Thymus (tissue), 11 donors: ENCODE measurements around the gene CDH4. TPM values are rescaled to one million over a fixed set of nuclear protein-coding genes. Genes with fewer than 3 reads are reported as not detected.

Source experiments
- DNase-seq, 9 donors: peaks; one replicate each; pipeline ENCODE4 v3.0.0-alpha.2; 2013; ENCODE audit warnings: low spot score in 9 of 9, low read depth in 6 of 9, missing footprints in 1 of 9
- H3K27ac ChIP-seq, 2 donors: one replicate each; pipeline ENCODE4 v1.5.1; 2013; ENCODE audit warnings: control low read depth in 1 of 2, low read depth in 1 of 2, low read length in 1 of 2, mild to moderate bottlenecking in 1 of 2, moderate library complexity in 1 of 2
- H3K27me3 ChIP-seq, 2 donors: one replicate each; pipeline ENCODE4 v1.5.1; 2013; ENCODE audit warnings: low read length in 1 of 2; ENCODE audit not compliant: control insufficient read depth in 2 of 2, insufficient read depth in 1 of 2
- H3K36me3 ChIP-seq, 2 donors: one replicate each; pipeline ENCODE4 v1.5.1; 2013; ENCODE audit warnings: low read length in 1 of 2, mild to moderate bottlenecking in 1 of 2, moderate library complexity in 1 of 2; ENCODE audit not compliant: control insufficient read depth in 2 of 2, insufficient read depth in 2 of 2
- H3K4me1 ChIP-seq, 2 donors: one replicate each; pipeline ENCODE4 v1.5.1; 2013; ENCODE audit warnings: low read length in 2 of 2; ENCODE audit not compliant: control insufficient read depth in 2 of 2, insufficient read depth in 2 of 2
- H3K4me3 ChIP-seq, 2 donors: one replicate each; pipeline ENCODE4 v1.5.1; 2013; ENCODE audit warnings: low read length in 2 of 2, control low read depth in 1 of 2, mild to moderate bottlenecking in 1 of 2
- H3K9me3 ChIP-seq, 2 donors: one replicate each; pipeline ENCODE4 v1.5.1; 2013; ENCODE audit warnings: low read length in 1 of 2, mild to moderate bottlenecking in 1 of 2; ENCODE audit not compliant: control insufficient read depth in 2 of 2, insufficient read depth in 1 of 2
- WGBS: extraction: QIAGEN DNeasy Blood & Tissue Kit; methylation state at CpG from one replicate; pipeline ENCODE4 v1.1.7; 2013; 5-methylcytosine and 5-hydroxymethylcytosine counted together
- polyA plus RNA-seq: library from polyadenylated mRNA; stranded (reverse); fragments of 200-250 nt; gene quantifications from one replicate; pipeline ENCODE4 v1.2.3, GENCODE V29; 2013
- total RNA-seq: library from RNA; stranded (reverse); fragments of 120-200 nt; gene quantifications from one replicate; pipeline ENCODE4 v1.2.4, GENCODE V29; 2013
- donor health status: healthy.

Gene CDH4
- total and polyA plus RNA-seq, 2 donors: 0.34 to 0.61 TPM

- Histone ChIP-seq H3K27me3 (no peaks in the 10 kb centered on the region), H3K36me3 (no peaks in the 10 kb centered on the region), H3K4me3 (no peak overlapping the region), H3K27ac (no peak overlapping the region), H3K9me3 (peaks cover 0 to 13% of the 10 kb centered on the region in 2 donors), H3K4me1 (no peaks in the 10 kb centered on the region)
- 94% methylated on average over 8 of the region's 8 CpGs for WGBS
- no peak for DNase-seq
Measured at GRCh38 chr20:61739832-61740118, 487.7 kb downstream of the CDH4 start.

- Histone ChIP-seq H3K27ac (no peak overlapping the region), H3K4me3 (no peak overlapping the region), H3K4me1 (no peaks in the 10 kb centered on the region), H3K27me3 (no peaks in the 10 kb centered on the region), H3K36me3 (no peaks in the 10 kb centered on the region), H3K9me3 (peaks cover 0 to 12% of the 10 kb centered on the region in 2 donors)
- no peak for DNase-seq
- 86% methylated on average over 16 of the region's 16 CpGs for WGBS
Measured at GRCh38 chr20:61742097-61742825, 490.2 kb downstream of the CDH4 start.

GRCh38 chr20:61743606-61744005 is 491.5 kb downstream of the CDH4 start:
- Histone ChIP-seq H3K4me3 (no peak overlapping the region), H3K9me3 (peaks cover 0 to 7% of the 10 kb centered on the region in 2 donors), H3K36me3 (no peaks in the 10 kb centered on the region), H3K4me1 (no peaks in the 10 kb centered on the region), H3K27me3 (no peaks in the 10 kb centered on the region), H3K27ac (no peak overlapping the region)
- no peak for DNase-seq
- 93% methylated on average over 16 of the region's 16 CpGs for WGBS

GRCh38 chr20:61744691-61745396 is 492.8 kb downstream of the CDH4 start:
- DNase-seq: peak in 1 of 9 donors; percentile 1
- peaks cover 0 to 4% of the 10 kb centered on the region in 2 donors for H3K9me3 ChIP-seq
- H3K4me3 ChIP-seq: no peak overlapping the region
- no peaks in the 10 kb centered on the region for H3K36me3 ChIP-seq
- no peak overlapping the region for H3K27ac ChIP-seq
- WGBS: 87% methylated on average over 18 of the region's 18 CpGs
- no peaks in the 10 kb centered on the region for H3K4me1 ChIP-seq
- H3K27me3 ChIP-seq: no peaks in the 10 kb centered on the region

GRCh38 chr20:61745397-61746146 is 493.5 kb downstream of the CDH4 start:
- H3K4me3 ChIP-seq: no peak overlapping the region
- H3K9me3 ChIP-seq: peaks cover 0 to 4% of the 10 kb centered on the region in 2 donors
- no peaks in the 10 kb centered on the region for H3K4me1 ChIP-seq
- H3K27me3 ChIP-seq: no peaks in the 10 kb centered on the region
- 94% methylated on average over 20 of the region's 20 CpGs for WGBS
- no peak for DNase-seq
- H3K36me3 ChIP-seq: no peaks in the 10 kb centered on the region
- H3K27ac ChIP-seq: no peak overlapping the region

GRCh38 chr20:61746147-61746646 is 494.1 kb downstream of the CDH4 start:
- DNase-seq: no peak

GRCh38 chr20:61746781-61747180 is 494.7 kb downstream of the CDH4 start:
- Histone ChIP-seq H3K9me3 (peaks cover 0 to 4% of the 10 kb centered on the region in 2 donors), H3K27me3 (no peaks in the 10 kb centered on the region), H3K4me3 (no peak overlapping the region), H3K36me3 (no peaks in the 10 kb centered on the region), H3K4me1 (no peaks in the 10 kb centered on the region), H3K27ac (no peak overlapping the region)
- 95% methylated on average over 12 of the region's 12 CpGs for whole genome bisulfite sequencing
- DNase-seq: no peak

More at GRCh38 chr20:61746147-61746646, 494.1 kb downstream of the CDH4 start:
- Histone ChIP-seq H3K27ac (no peak overlapping the region), H3K4me3 (no peak overlapping the region), H3K36me3 (no peaks in the 10 kb centered on the region), H3K9me3 (peaks cover 0 to 4% of the 10 kb centered on the region in 2 donors), H3K4me1 (no peaks in the 10 kb centered on the region), H3K27me3 (no peaks in the 10 kb centered on the region)
- WGBS: 98% methylated on average over 11 of the region's 11 CpGs

- H3K27ac ChIP-seq: no peak overlapping the region
- DNase-seq: no peak
- H3K36me3 ChIP-seq: no peaks in the 10 kb centered on the region
- H3K4me3 ChIP-seq: no peak overlapping the region
- 65% methylated on average over 3 of the region's 3 CpGs for WGBS
- H3K9me3 ChIP-seq: peaks cover 0 to 6% of the 10 kb centered on the region in 2 donors
- no peaks in the 10 kb centered on the region for H3K4me1 ChIP-seq
- no peaks in the 10 kb centered on the region for H3K27me3 ChIP-seq
Measured at GRCh38 chr20:61748376-61748775, 496.3 kb downstream of the CDH4 start.
